Measurements from ENCODE around the gene GPR39. TPM values are rescaled to one million over a fixed set of nuclear protein-coding genes. Genes with fewer than 3 reads are reported as not detected.

Gene GPR39
- total RNA-seq, 2 experiments from 2014 or later = 0.13 TPM; not detected in 1

DNA sequence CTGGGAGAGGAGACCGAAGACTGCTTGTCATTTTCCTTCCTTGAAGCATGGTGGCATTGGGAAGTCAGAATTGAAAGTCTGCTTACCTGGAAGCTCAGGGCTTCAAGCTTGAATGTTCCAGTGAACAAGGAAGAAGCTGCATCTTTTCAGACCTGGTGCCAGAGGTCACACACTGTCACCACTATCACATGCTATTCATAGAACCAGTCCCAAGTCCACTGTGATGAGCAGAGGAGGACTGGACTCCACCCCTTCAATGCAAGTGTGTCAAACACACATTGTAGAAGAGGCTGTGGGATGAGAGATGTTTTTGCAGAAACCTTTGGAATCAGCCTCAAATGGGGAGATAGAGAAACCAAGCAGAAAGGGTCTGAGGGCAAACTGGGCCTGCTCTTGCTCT is 172.0 kb downstream of the GPR39 start:
- Histone ChIP-seq H3K4me1 (ENCODE audit: insufficient read depth, low read length, poor library complexity, severe bottlenecking) (no peaks in the 10 kb centered on the region), H4K20me1 (ENCODE audit: insufficient read depth, low read length) (no peaks in the 10 kb centered on the region), H3K4me2 (ENCODE audit: low read length) (no peak overlapping the region), H3K27ac (ENCODE audit: low read depth, low read length, poor library complexity, severe bottlenecking) (no peak overlapping the region), H3K9me2 (ENCODE audit: insufficient read depth, low read length) (no peaks in the 10 kb centered on the region), H3K79me2 (ENCODE audit: insufficient read depth, low read depth, low read length) (no peaks in the 10 kb centered on the region), H3K4me3 (ENCODE audit: low read depth, low read length, poor library complexity, severe bottlenecking) (no peak overlapping the region), H3K9me3 (ENCODE audit: low read length) (no peaks in the 10 kb centered on the region), H2AFZ (ENCODE audit: low read length) (no peak overlapping the region), H3K36me3 (ENCODE audit: insufficient read depth, low read length) (no peaks in the 10 kb centered on the region)
- no peak for DNase-seq (ENCODE audit: low spot score)
- intact Hi-C loops (cut with micrococcal nuclease; ENCODE audit: unreplicated experiment) = no loop called here
- BruUV-seq (replicated peaks) = no TSS peak
- TF ChIP-seq, protein P1, sequence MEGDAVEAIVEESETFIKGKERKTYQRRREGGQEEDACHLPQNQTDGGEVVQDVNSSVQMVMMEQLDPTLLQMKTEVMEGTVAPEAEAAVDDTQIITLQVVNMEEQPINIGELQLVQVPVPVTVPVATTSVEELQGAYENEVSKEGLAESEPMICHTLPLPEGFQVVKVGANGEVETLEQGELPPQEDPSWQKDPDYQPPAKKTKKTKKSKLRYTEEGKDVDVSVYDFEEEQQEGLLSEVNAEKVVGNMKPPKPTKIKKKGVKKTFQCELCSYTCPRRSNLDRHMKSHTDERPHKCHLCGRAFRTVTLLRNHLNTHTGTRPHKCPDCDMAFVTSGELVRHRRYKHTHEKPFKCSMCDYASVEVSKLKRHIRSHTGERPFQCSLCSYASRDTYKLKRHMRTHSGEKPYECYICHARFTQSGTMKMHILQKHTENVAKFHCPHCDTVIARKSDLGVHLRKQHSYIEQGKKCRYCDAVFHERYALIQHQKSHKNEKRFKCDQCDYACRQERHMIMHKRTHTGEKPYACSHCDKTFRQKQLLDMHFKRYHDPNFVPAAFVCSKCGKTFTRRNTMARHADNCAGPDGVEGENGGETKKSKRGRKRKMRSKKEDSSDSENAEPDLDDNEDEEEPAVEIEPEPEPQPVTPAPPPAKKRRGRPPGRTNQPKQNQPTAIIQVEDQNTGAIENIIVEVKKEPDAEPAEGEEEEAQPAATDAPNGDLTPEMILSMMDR (conservative IDR thresholded peaks at IDR 0.05; ENCODE audit: low read length) = no peak
- TF ChIP-seq EZH2phosphoT487 (IDR thresholded peaks at IDR 0.05; ENCODE audit: borderline replicate concordance, low read depth, low read length) = no peak
- ChIA-PET CTCF (ENCODE audit: unreplicated experiment) (no interaction called here), POLR2A (interaction anchor here (0.6 kb wide), 1 partner anchor 205 kb away, joined by 3 read pairs; no protein-coding TSS in a partner anchor)

DNA sequence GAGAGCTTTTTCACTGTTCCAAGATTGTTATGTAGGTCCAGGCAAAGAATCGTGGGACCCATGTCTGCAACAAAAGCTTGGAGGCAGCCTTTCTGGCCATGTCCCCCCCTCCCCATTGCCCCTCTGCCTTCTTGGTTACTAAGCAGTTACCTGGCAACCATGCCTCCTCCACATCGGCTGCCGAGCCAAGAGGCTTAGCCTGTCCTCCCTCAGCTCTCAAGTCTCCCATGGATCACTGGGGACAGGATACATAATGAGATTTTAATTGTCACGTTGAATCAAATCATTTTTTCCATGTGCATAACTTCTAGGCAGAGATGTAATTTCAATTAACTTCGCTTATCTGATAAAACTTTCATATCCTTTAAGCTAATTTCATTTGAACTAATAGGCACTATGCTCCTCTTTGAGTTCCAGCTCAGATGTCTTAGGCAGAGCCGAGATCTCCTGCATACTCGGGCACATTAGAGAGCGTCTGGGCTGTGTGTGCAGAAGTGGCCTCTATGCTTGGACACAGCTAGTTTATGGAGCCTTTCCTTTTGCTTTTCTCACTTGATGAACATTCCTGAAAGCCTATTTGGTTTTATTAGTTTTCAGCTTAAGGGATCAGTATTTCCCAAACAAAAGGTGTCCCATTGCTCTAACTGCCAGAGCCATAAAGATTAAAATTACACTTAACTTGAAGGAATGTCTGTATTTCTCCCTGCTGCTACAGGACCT is 172.7 kb downstream of the GPR39 start:
- H3K4me2 ChIP-seq (ENCODE audit: low read length) = no peak overlapping the region
- TF ChIP-seq, protein P1 (conservative IDR thresholded peaks at IDR 0.05; ENCODE audit: low read length) = no peak
- no peak for TF ChIP-seq EZH2phosphoT487 (IDR thresholded peaks at IDR 0.05; ENCODE audit: borderline replicate concordance, low read depth, low read length)
- CTCF ChIA-PET (ENCODE audit: unreplicated experiment) = no interaction called here
- POLR2A ChIA-PET = interaction anchor here (0.6 kb wide), 1 partner anchor 206 kb away, joined by 3 read pairs; no protein-coding TSS in a partner anchor
- H3K4me1 ChIP-seq (ENCODE audit: insufficient read depth, low read length, poor library complexity, severe bottlenecking) = no peaks in the 10 kb centered on the region
- no TSS peak for BruUV-seq (replicated peaks)
- no peaks in the 10 kb centered on the region for H3K9me3 ChIP-seq (ENCODE audit: low read length)
- H3K4me3 ChIP-seq (ENCODE audit: low read depth, low read length, poor library complexity, severe bottlenecking) = no peak overlapping the region
- H3K36me3 ChIP-seq (ENCODE audit: insufficient read depth, low read length) = no peaks in the 10 kb centered on the region
- intact Hi-C loops (cut with micrococcal nuclease; ENCODE audit: unreplicated experiment) = no loop called here
- H3K9me2 ChIP-seq (ENCODE audit: insufficient read depth, low read length) = no peaks in the 10 kb centered on the region
- no peak for DNase-seq (ENCODE audit: low spot score)
- H4K20me1 ChIP-seq (ENCODE audit: insufficient read depth, low read length) = no peaks in the 10 kb centered on the region
- no peak overlapping the region for H2AFZ ChIP-seq (ENCODE audit: low read length)
- no peak overlapping the region for H3K27ac ChIP-seq (ENCODE audit: low read depth, low read length, poor library complexity, severe bottlenecking)
- no peaks in the 10 kb centered on the region for H3K79me2 ChIP-seq (ENCODE audit: insufficient read depth, low read depth, low read length)

DNA sequence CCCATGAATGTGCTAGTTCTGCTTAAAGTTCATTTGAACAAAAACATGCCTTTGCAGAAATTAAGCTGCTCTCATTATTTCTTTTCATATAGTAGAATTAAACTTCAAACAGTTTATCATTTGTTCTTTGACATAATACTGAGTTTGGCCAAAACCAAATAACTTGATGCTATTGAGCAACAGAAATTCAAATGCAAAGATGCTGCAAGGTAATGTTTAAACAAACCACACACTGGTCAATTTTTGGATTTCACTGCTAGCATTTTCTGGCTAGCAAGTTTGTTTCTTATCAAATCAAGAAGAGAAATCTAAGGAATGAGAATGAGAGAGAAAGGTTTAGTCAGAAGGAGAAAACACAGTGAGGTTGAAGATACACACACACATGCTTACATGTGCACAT is 173.4 kb downstream of the GPR39 start:
- Histone ChIP-seq H3K4me2 (ENCODE audit: low read length) (no peak overlapping the region), H3K4me1 (ENCODE audit: insufficient read depth, low read length, poor library complexity, severe bottlenecking) (no peaks in the 10 kb centered on the region), H3K27ac (ENCODE audit: low read depth, low read length, poor library complexity, severe bottlenecking) (no peak overlapping the region), H3K9me2 (ENCODE audit: insufficient read depth, low read length) (no peaks in the 10 kb centered on the region), H3K9me3 (ENCODE audit: low read length) (no peaks in the 10 kb centered on the region), H3K79me2 (ENCODE audit: insufficient read depth, low read depth, low read length) (no peaks in the 10 kb centered on the region), H4K20me1 (ENCODE audit: insufficient read depth, low read length) (no peaks in the 10 kb centered on the region), H3K4me3 (ENCODE audit: low read depth, low read length, poor library complexity, severe bottlenecking) (no peak overlapping the region), H2AFZ (ENCODE audit: low read length) (no peak overlapping the region), H3K36me3 (ENCODE audit: insufficient read depth, low read length) (no peaks in the 10 kb centered on the region)
- no peak for DNase-seq (ENCODE audit: low spot score)
- POLR2A ChIA-PET = no interaction called here
- TF ChIP-seq EZH2phosphoT487 (IDR thresholded peaks at IDR 0.05; ENCODE audit: borderline replicate concordance, low read depth, low read length) = no peak
- TF ChIP-seq, protein P1 (conservative IDR thresholded peaks at IDR 0.05; ENCODE audit: low read length) = no peak
- CTCF ChIA-PET (ENCODE audit: unreplicated experiment) = no interaction called here
- no TSS peak for BruUV-seq (replicated peaks)
- intact Hi-C loops (cut with micrococcal nuclease; ENCODE audit: unreplicated experiment) = no loop called here
